Mesenchymal stem cell (in vitro differentiated cells and primary cell): ENCODE data around the gene MIER2.

ENCODE experiments used
- DNase-seq: peaks from one replicate; pipeline ENCODE4 v3.0.0-alpha.2; 2013
- H2AFZ ChIP-seq: one replicate; pipeline ENCODE4 v1.6.1; 2013; ENCODE audit warnings: low read depth, mild to moderate bottlenecking, control low read depth, inconsistent platforms, low read length, moderate library complexity
- H2AK5ac ChIP-seq: 2 replicates; pipeline ENCODE4 v1.6.1; 2013; ENCODE audit warnings: low read length, moderate library complexity, mild to moderate bottlenecking, inconsistent platforms; ENCODE audit not compliant: severe bottlenecking
- H2BK120ac ChIP-seq: one replicate; pipeline ENCODE4 v1.6.1; 2013; ENCODE audit warnings: low read depth, mild to moderate bottlenecking, inconsistent platforms, low read length, moderate library complexity
- H2BK12ac ChIP-seq, 2 experiments: one replicate each; pipeline ENCODE4 v1.6.1; 2013; ENCODE audit warnings: inconsistent platforms in 2 of 2, low read length in 2 of 2, mild to moderate bottlenecking in 2 of 2, moderate library complexity in 2 of 2, control low read depth in 1 of 2
- H2BK15ac ChIP-seq: one replicate; pipeline ENCODE4 v1.6.1; 2013; ENCODE audit warnings: mild to moderate bottlenecking, low read depth, inconsistent platforms; ENCODE audit not compliant: poor library complexity, severe bottlenecking
- H2BK5ac ChIP-seq: 2 replicates; pipeline ENCODE4 v1.6.1; 2013; ENCODE audit warnings: low read depth, mild to moderate bottlenecking, low read length, control low read depth, inconsistent platforms; ENCODE audit not compliant: poor library complexity, severe bottlenecking
- H3K14ac ChIP-seq, 2 experiments: one replicate each; pipeline ENCODE4 v1.6.1; 2013; ENCODE audit warnings: inconsistent platforms in 2 of 2, low read length in 2 of 2, control low read depth in 1 of 2, mild to moderate bottlenecking in 1 of 2, moderate library complexity in 1 of 2
- H3K18ac ChIP-seq, 2 experiments: one replicate each; pipeline ENCODE4 v1.6.1; 2013; ENCODE audit warnings: inconsistent platforms in 2 of 2, low read length in 2 of 2, control low read depth in 1 of 2, low read depth in 1 of 2, mild to moderate bottlenecking in 1 of 2
- H3K23ac ChIP-seq, 2 experiments: one replicate each; pipeline ENCODE4 v1.6.1; 2013; ENCODE audit warnings: inconsistent platforms in 2 of 2, low read length in 2 of 2, mild to moderate bottlenecking in 2 of 2, moderate library complexity in 2 of 2, control low read depth in 1 of 2
- H3K27ac ChIP-seq: 2 replicates; pipeline ENCODE4 v1.5.1; 2013; ENCODE audit warnings: mild to moderate bottlenecking, moderate library complexity, low read length, control low read depth, inconsistent platforms; ENCODE audit not compliant: poor library complexity, severe bottlenecking
- H3K27me3 ChIP-seq, 2 experiments: 2 replicates each; pipeline versions ENCODE4 v1.6.1 to v1.7.0; 2013; ENCODE audit warnings: low read length in 2 of 2, mild to moderate bottlenecking in 2 of 2, moderate library complexity in 2 of 2, control low read depth in 1 of 2, inconsistent platforms in 1 of 2; ENCODE audit not compliant: control insufficient read depth in 1 of 2, insufficient read depth in 1 of 2
- H3K36me3 ChIP-seq, 2 experiments: 2 replicates each; pipeline versions ENCODE4 v1.6.1 to v1.7.0; 2013; ENCODE audit warnings: low read length in 2 of 2, control low read depth in 1 of 2, inconsistent platforms in 1 of 2, low read depth in 1 of 2, mild to moderate bottlenecking in 1 of 2; ENCODE audit not compliant: insufficient read depth in 2 of 2, control insufficient read depth in 1 of 2
- H3K4ac ChIP-seq, 2 experiments: one replicate each; pipeline ENCODE4 v1.6.1; 2013; ENCODE audit warnings: inconsistent platforms in 2 of 2, low read length in 2 of 2, mild to moderate bottlenecking in 2 of 2, moderate library complexity in 2 of 2, control low read depth in 1 of 2, low read depth in 1 of 2
- H3K4me1 ChIP-seq: 2 replicates; pipeline ENCODE4 v1.6.1; 2013; ENCODE audit warnings: low read depth, low read length, control low read depth; ENCODE audit not compliant: control insufficient read depth, insufficient read depth
- H3K4me2 ChIP-seq: 2 replicates; pipeline ENCODE4 v1.6.1; 2013; ENCODE audit warnings: low read length, mild to moderate bottlenecking, inconsistent platforms; ENCODE audit not compliant: poor library complexity, severe bottlenecking
- H3K4me3 ChIP-seq, 2 experiments: 2 replicates each; pipeline versions ENCODE4 v1.5.1 to v1.7.0; 2013; ENCODE audit warnings: low read length in 2 of 2, mild to moderate bottlenecking in 2 of 2, control low read depth in 1 of 2, low read depth in 1 of 2; ENCODE audit not compliant: insufficient read depth in 1 of 2
- H3K79me1 ChIP-seq: replicated peaks from 2 replicates; pipeline ENCODE4 v1.6.1; 2013; ENCODE audit warnings: mild to moderate bottlenecking, control low read depth, low read length, inconsistent platforms; ENCODE audit not compliant: poor library complexity, severe bottlenecking
- H3K9ac ChIP-seq: 2 replicates; pipeline ENCODE4 v1.7.0; 2013; ENCODE audit warnings: mild to moderate bottlenecking, low read length, moderate library complexity
- H3K9me3 ChIP-seq: 2 replicates; pipeline ENCODE4 v1.7.0; 2013; ENCODE audit warnings: mild to moderate bottlenecking, low read length; ENCODE audit not compliant: control insufficient read depth
- H4K8ac ChIP-seq: one replicate; pipeline ENCODE4 v1.6.1; 2013; ENCODE audit warnings: inconsistent platforms, mild to moderate bottlenecking, low read length, moderate library complexity
- H4K91ac ChIP-seq: one replicate; pipeline ENCODE4 v1.6.1; 2013; ENCODE audit warnings: mild to moderate bottlenecking, low read length, inconsistent platforms
- WGBS: methylation state at CpG from one replicate; pipeline ENCODE4 v1.1.7; 2013; ENCODE audit warnings: mixed read lengths; 5-methylcytosine and 5-hydroxymethylcytosine counted together

The MIER2 gene

GRCh38 chr19:325937-326565 lies 18.5 kb downstream of the MIER2 start:
- Histone ChIP-seq H3K4me1 (no peaks in the 10 kb centered on the region), H2AK5ac (no peak overlapping the region), H3K36me3 (peaks cover 86 to 95% of the 10 kb centered on the region in 2 experiments), H3K4ac (no peak overlapping the region), H3K23ac (no peak overlapping the region), H3K4me2 (no peak overlapping the region), H3K18ac (no peak overlapping the region), H3K4me3 (no peak overlapping the region), H2BK15ac (no peak overlapping the region), H2BK12ac (no peak overlapping the region), H3K9ac (no peak overlapping the region), H3K14ac (no peak overlapping the region), H3K9me3 (peaks cover 19% of the 10 kb centered on the region), H2BK120ac (no peak overlapping the region), H4K91ac (no peak overlapping the region), H3K27ac (no peak overlapping the region), H3K27me3 (no peaks in the 10 kb centered on the region), H4K8ac (no peak overlapping the region), H2AFZ (no peak overlapping the region), H3K79me1 (peaks cover 47% of the 10 kb centered on the region), H2BK5ac (no peak overlapping the region)
- WGBS, result 98% methylated on average over 33 of the region's 33 CpGs
- DNase-seq, result no peak

GRCh38 chr19:325173-325936 lies 19.2 kb downstream of the MIER2 start:
- no peak overlapping the region for H4K91ac ChIP-seq
- H3K4ac ChIP-seq, result no peak overlapping the region
- H3K4me3 ChIP-seq, result no peak overlapping the region
- no peak overlapping the region for H2BK12ac ChIP-seq
- no peaks in the 10 kb centered on the region for H3K27me3 ChIP-seq
- H3K14ac ChIP-seq, result no peak overlapping the region
- H2BK15ac ChIP-seq, result no peak overlapping the region
- H3K23ac ChIP-seq, result no peak overlapping the region
- peaks cover 87 to 95% of the 10 kb centered on the region in 2 experiments for H3K36me3 ChIP-seq
- no peak overlapping the region for H2AK5ac ChIP-seq
- no peak overlapping the region for H3K18ac ChIP-seq
- peaks cover 25% of the 10 kb centered on the region for H3K9me3 ChIP-seq
- peaks cover 49% of the 10 kb centered on the region for H3K79me1 ChIP-seq
- no peak overlapping the region for H3K9ac ChIP-seq
- H2AFZ ChIP-seq, result no peak overlapping the region
- 96% methylated on average over 24 of the region's 24 CpGs for WGBS
- no peak overlapping the region for H2BK120ac ChIP-seq
- H4K8ac ChIP-seq, result no peak overlapping the region
- H2BK5ac ChIP-seq, result no peak overlapping the region
- no peak for DNase-seq
- H3K4me1 ChIP-seq, result no peaks in the 10 kb centered on the region
- H3K4me2 ChIP-seq, result no peak overlapping the region
- H3K27ac ChIP-seq, result no peak overlapping the region

- Histone ChIP-seq H3K23ac (no peak overlapping the region), H4K91ac (no peak overlapping the region), H2BK120ac (no peak overlapping the region), H3K4ac (no peak overlapping the region), H3K9me3 (peaks cover 25% of the 10 kb centered on the region), H2BK5ac (no peak overlapping the region), H3K4me1 (no peaks in the 10 kb centered on the region), H2AK5ac (no peak overlapping the region), H3K36me3 (peaks cover 89 to 93% of the 10 kb centered on the region in 2 experiments), H2BK12ac (no peak overlapping the region), H3K18ac (no peak overlapping the region), H3K4me3 (no peak overlapping the region), H3K27me3 (no peaks in the 10 kb centered on the region), H3K79me1 (peaks cover 51% of the 10 kb centered on the region), H4K8ac (no peak overlapping the region), H2AFZ (no peak overlapping the region), H3K27ac (no peak overlapping the region), H2BK15ac (no peak overlapping the region), H3K9ac (no peak overlapping the region), H3K14ac (no peak overlapping the region), H3K4me2 (no peak overlapping the region)
- DNase-seq, result no peak
- WGBS, result over 99% methylated on average over 8 of the region's 8 CpGs
These were observed 19.9 kb downstream of the MIER2 start for GRCh38 chr19:324716-325115.

- 97% methylated on average over 13 of the region's 13 CpGs for WGBS
- Histone ChIP-seq H3K79me1 (peaks cover 40% of the 10 kb centered on the region), H2BK5ac (no peak overlapping the region), H3K9ac (no peak overlapping the region), H3K27ac (no peak overlapping the region), H3K4me3 (no peak overlapping the region), H4K91ac (no peak overlapping the region), H3K4me2 (no peak overlapping the region), H2AFZ (no peak overlapping the region), H2BK15ac (no peak overlapping the region), H3K27me3 (no peaks in the 10 kb centered on the region), H3K14ac (no peak overlapping the region), H2BK120ac (no peak overlapping the region), H2AK5ac (no peak overlapping the region), H3K36me3 (peaks cover 79 to 83% of the 10 kb centered on the region in 2 experiments), H3K18ac (no peak overlapping the region), H3K4me1 (no peaks in the 10 kb centered on the region), H3K4ac (no peak overlapping the region), H3K23ac (no peak overlapping the region), H3K9me3 (peaks cover 9% of the 10 kb centered on the region), H2BK12ac (no peak overlapping the region), H4K8ac (peak overlapping the region; percentile 15)
- DNase-seq, result no peak
These were observed 22.0 kb downstream of the MIER2 start for GRCh38 chr19:322616-323015.
